NOMO-1 treated with DMSO at 0.1 percent for 48 hours (cell line): ENCODE data around the gene HAND2.

ENCODE experiments used
- DNase-seq: peaks from one replicate; lab custom pipeline; 2025; ENCODE audit not compliant: unreplicated experiment; lab: John Stamatoyannopoulos, UW

Gene HAND2

DNA sequence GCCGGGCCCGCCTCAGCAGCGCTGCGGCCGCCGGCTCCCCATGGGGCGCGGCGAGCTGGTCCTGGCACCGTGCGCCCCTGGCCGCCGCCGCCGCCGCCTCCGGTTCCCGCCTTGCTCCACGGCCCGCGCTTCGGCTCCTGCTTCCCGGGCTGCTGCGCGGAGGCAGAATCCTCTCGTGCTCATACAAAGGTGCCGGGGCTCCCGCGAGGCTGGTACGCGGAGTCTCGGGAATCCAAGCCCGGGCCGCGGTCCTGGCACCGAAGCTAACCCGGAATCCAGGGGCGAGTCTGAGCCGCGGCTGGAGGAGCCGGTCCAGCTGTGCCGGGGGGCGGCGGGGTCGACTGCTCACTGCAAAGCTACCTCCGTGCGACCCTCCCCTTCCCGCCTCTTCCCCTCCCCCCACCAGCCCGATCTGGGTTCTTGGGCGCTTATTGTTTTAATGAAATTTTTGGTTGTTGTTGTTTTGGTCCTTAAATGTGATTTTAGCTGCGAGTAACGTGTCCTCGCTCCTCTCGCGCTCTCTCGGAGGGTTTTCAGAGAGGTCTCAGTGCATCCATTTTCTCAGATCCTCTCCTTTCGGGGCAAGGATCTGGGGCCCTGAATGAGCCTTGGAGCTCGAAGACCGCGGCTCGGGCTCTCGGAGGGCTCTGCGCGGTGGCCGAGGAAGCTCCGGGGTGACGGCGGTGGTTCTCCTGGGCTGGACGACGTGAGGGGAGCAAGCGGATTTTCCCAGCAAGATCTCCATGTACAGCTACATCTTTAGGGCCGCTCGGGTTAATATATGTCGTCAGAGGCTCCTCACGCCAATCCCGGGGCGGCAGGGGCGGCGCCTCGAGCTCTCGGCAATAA lies at the start of gene HAND2:
Gene HAND2, minus strand, starts transcription at position 753 of the 849 bp plus-strand sequence. CDS start 940 bp downstream, outside the sequence.
- DNase-seq, result no peak

- DNase-seq, result no peak
Observed at GRCh38 chr4:173578956-173579355, 48.9 kb upstream of the HAND2 start.

DNA sequence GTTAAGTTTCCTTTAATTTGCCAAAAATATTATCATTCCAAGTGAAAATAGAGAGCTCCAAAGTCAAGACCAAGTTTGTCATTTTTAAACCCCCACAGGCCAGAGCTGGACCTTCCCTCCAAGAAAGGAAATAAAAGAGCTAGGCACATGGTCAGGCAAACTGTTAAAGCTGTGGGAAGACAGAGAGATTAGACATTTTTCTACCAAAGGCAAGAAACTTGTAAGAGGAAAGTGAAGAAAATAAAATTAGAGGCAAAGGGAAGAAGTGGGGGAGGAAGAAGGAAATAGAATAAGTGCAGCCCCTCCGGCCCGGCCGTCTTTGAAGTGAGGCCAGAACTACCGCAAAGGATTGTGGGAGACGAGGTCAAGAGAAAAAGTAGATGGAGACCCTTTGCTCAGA lies 47.9 kb upstream of the HAND2 start:
- no peak for DNase-seq

- DNase-seq, result no peak
Observed at GRCh38 chr4:173575482-173576152, 45.6 kb upstream of the HAND2 start.

DNA sequence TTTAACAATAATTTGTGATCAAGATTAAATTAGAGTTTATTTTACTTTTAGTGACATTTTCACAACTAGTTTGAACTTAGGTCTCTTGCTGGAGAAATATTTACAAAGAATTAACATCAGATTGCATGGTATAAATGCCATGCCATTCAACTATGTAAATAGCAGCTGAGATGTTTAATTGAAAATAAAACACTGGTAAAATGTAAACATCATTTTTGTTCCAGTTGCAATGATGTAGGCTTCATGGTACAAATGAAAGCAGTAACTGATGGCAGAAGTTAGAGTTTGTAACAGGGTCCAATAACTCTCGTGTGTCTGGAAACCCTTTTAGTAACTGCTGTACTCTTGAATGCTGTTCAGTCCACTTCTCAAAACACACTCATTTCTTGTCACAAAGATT lies 43.7 kb upstream of the HAND2 start:
- DNase-seq, result no peak

DNA sequence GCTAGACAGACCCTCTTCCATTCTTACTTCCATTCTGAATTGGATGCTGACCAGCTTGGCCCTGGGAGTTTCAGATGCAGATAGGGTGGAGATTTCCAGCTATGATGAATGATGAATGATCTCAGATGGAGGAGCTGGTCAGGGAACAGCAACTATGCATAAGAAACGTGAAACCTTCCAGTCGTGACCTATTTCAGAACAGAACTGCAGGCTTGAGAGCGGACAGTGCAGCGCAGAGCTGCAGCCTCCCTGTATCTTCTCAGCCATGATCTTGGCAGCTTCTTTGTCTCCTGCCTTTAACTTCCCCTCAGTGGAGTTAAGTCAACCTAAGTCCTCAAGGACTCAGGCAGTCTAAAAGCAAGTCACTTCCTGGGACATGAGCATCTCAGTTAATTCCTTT lies 43.3 kb upstream of the HAND2 start:
- no peak for DNase-seq

DNA sequence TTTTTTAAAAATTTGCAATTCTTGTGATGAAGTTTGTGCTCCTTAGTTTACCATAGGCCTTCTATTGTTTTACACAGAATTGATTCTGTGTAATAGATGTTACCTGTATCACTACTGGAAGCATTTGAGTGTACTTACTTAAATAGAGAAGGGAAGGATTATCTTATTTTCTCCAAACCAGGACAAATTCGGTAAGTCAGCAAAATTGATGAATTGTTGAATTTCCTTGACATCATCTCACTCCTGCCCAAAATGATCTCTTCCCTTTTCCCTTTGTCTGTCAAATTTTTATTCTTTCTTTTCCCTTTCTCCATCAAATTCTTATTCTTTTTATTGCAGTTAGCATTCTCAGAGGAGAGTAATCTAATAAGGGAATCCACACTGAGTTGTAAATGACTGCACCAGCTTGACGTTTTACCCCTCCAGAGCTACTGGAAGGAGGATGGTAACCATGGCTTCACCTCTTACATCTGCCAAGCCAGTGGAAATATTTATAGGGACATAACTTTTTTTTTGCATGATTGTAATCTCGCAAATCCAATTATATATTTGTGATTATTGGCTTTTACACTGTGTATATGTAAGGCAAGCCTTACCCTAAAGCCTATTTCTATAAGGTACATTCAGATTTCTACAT lies 42.6 kb upstream of the HAND2 start:
- no peak for DNase-seq

- no peak for DNase-seq
Observed at GRCh38 chr4:173571620-173572019, 41.6 kb upstream of the HAND2 start.

GRCh38 chr4:173565281-173565680 lies 35.3 kb upstream of the HAND2 start:
- DNase-seq, result no peak

- DNase-seq, result no peak
Observed at GRCh38 chr4:173564461-173564860, 34.4 kb upstream of the HAND2 start.

DNA sequence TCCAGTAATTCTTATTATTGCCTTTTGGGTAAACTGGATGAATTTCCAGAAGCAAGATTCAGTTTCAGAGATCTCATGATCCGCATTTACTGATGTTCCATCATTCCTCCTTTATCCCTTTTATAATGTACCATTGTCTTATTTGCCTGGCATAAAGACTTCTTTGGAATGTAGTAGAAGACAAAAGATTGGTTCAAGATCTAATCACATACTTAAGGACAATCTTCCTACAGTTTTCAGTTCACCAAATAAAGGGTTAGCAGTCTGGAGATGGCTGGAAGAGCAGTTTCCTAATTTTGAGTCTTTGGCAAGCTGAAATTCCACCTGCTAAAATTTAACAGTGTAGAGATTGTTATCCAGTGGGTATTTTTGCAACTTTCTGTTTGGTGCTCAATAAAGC lies 30.9 kb upstream of the HAND2 start:
- no peak for DNase-seq

DNA sequence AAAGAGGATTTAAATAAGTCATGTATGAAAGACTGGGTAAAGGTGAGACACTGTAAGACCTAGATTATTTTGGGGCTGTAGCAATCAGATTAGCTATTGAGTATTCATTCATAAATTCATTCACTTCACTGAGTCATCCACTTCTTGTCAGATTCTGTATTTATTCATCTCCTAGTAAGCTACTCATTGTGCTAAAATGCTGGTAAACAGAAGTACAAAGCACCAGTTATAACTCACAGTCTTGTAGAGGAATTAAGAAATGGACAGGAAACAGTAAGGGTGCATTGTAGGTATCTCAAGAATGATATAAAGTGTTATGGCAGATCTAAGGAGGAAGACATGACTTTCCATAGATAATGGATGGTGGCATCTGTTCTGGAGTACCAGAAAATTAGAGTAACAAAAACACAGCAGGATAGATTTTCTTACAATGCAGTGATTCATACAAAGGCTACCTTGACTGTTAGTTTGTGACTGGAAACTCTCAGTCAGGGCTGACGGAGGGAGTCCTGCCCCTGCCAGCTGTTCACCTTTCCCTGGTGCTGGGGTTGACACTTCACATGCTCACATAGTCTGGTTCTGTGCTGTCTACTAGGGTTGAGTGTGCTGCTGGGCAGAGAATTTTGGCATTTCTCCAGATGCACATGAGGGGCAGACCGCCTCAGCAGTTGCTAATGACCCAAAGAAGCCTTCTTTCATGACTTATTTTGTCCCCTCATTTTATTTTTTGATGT lies 26.5 kb upstream of the HAND2 start:
- DNase-seq, result no peak

DNA sequence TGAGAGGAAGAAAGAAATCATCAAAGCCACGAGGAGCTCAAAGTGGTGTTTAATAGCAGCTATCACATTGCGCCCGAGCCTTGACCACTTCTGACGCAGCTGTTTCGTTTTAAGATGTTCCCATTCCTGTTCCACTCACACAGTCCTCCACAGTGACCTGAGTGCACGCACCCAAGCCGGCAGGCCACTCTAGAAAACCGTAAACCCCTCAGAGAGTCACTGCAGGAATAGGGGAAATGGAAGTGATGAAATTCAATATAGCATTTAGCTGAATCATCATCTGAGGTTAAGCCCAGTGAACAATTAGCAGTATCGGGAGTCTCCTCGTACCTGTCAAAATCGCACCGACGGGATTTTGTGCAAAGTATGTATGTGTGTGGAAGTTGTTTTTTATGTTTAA lies 17.9 kb upstream of the HAND2 start:
- peak; percentile 96 for DNase-seq

GRCh38 chr4:173546776-173547175 lies 16.7 kb upstream of the HAND2 start:
- DNase-seq, result no peak

GRCh38 chr4:173545440-173545839 lies 15.4 kb upstream of the HAND2 start:
- no peak for DNase-seq

GRCh38 chr4:173543266-173543665 lies 13.2 kb upstream of the HAND2 start:
- no peak for DNase-seq

DNA sequence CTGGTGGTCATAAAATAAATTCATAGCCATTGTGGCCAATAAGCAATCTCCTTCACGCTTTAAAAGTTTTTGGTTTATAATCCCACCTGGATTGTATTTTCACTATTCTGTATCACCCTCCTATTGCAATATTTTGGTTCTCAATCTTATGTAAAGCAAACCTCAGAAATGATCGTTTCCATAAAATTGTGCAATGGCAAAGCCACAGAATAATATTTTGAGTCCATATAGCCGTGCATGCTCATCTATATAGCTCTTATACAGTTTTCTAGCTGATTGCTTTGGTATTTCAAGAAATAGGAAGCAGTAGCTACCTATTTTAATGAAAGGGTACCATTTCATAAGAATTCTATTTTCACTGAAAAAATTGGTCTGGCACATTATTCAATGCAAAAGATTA lies 10.0 kb upstream of the HAND2 start:
- DNase-seq, result peak; percentile 64

- DNase-seq, result peak; percentile 93
Observed at GRCh38 chr4:173538909-173539445, 8.9 kb upstream of the HAND2 start.

DNA sequence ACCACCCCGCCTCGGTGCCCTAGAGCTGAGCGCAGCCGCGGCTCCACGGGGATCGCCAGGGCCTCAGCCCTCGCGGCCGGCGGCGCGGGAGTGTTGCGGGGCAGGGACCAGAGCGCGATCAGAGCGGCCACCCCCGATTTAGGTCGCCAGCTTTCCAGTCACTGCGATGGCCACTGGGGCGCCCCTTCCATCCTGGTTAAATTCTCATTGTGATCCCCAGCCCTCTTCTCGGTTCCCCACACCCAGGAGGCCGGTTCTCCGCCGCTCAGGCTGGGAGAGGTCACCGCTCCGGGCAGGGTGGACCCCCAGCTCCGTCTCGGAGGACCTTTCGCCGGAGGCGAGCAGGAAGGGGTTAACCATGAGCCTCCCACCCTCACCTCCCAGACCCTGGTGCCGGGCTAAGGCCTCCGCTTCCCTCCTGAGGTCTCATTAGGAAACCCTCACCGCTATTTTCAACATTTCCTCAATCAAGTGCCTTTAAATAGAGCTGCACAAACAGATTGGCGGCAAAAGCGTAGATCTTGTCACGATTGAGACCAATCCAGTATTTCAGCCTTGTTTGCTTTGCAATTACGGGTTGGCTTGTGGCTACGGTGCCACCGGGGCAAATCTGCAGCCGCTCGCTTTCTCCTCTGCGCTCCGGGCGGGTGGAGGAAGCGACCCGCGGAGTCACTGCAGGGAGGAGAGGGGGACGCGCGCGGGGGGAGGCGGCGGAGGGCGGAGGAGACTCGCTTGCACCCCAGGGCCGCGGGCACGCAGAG lies 8.3 kb upstream of the HAND2 start:
- DNase-seq, result peak; percentile 95

DNA sequence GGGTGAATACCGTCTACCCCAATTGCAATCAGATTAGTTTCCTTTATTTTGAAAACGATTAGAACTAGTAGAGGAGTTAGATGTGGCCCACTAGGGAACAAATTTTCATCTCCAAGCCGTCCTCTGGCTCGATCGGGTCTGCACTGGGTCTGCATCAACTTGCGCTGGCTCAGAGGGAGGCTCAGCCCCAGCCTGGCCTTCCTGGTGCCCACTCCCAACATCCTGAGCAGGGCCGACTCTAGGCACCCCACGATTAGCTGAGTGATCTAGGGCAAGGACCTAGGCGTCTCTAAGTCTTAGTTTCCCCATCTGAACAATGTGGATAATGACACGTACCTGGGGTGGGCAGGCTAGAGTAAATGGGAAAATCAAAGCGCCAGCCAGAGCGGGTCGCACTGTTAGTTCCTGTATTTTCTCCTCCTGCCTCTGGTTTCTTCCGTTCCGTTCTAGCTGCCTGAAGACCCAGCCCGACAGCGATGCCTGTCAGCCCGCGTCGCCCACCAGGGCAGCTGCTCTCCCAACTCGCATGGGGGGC lies 7.7 kb upstream of the HAND2 start:
- DNase-seq, result peak; percentile 48
